HepG2 (cell line): ENCODE data around the gene CLEC16A. TPM values are rescaled to one million over a fixed set of nuclear protein-coding genes. Genes with fewer than 3 reads are reported as not detected.

Experiments
- DDIT3 ChIP-seq: sonication (generic); formaldehyde crosslinking; IDR thresholded peaks from 2 replicates; pipeline ENCODE4 v1.4.0; 2020; ENCODE audit warnings: mild to moderate bottlenecking, missing genetic modification reagents
- FOXA3 ChIP-seq: IDR thresholded peaks from 2 replicates; pipeline ENCODE4 v1.6.1; 2016; ENCODE audit warnings: missing genetic modification reagents, missing compliant biosample characterization
- KLF16 ChIP-seq, 2 experiments: sonication (generic) in 1 of 2; formaldehyde crosslinking in 1 of 2; IDR thresholded peaks; 2 replicates each; pipeline versions ENCODE4 v1.6.1 to v1.8.0; 2016 to 2023; ENCODE audit warnings: missing genetic modification reagents in 2 of 2, missing compliant biosample characterization in 1 of 2
- MIXL1 ChIP-seq: IDR thresholded peaks from 2 replicates; pipeline ENCODE4 v1.6.1; 2016
- PRMT3 ChIP-seq: sonication (generic); formaldehyde crosslinking; IDR thresholded peaks from 2 replicates; pipeline ENCODE4 v1.8.1; 2022; ENCODE audit warnings: low read depth, mild to moderate bottlenecking, moderate library complexity, missing genetic modification reagents, borderline replicate concordance
- REST ChIP-seq, 2 experiments: IDR thresholded peaks; 2 replicates each; pipeline ENCODE4 v1.6.1; 2011 to 2012; ENCODE audit warnings: low read length in 2 of 2, borderline replicate concordance in 1 of 2, low read depth in 1 of 2, mild to moderate bottlenecking in 1 of 2, moderate library complexity in 1 of 2
- SKIL ChIP-seq: sonication (generic); formaldehyde crosslinking; IDR thresholded peaks from 2 replicates; pipeline ENCODE4 v1.8.0; 2022; ENCODE audit warnings: missing genetic modification reagents, mild to moderate bottlenecking, moderate library complexity, borderline replicate concordance
- SOX6 ChIP-seq, 2 experiments: fragments of 450-650 bp in 1 of 2; sonication (generic) in 1 of 2; formaldehyde crosslinking in 1 of 2; IDR thresholded peaks; 2 replicates each; pipeline versions ENCODE4 v1.4.0 to v1.6.1; 2017 to 2020; ENCODE audit warnings: antibody characterized with exemption in 1 of 2, mild to moderate bottlenecking in 1 of 2, missing genetic modification reagents in 1 of 2
- SP2 ChIP-seq: sonication (generic); formaldehyde crosslinking; IDR thresholded peaks from 2 replicates; pipeline ENCODE4 v1.5.1; 2020; ENCODE audit warnings: mild to moderate bottlenecking, missing genetic modification reagents
- TSC22D2 ChIP-seq: sonication (generic); formaldehyde crosslinking; IDR thresholded peaks from 2 replicates; pipeline ENCODE4 v1.5.1; 2020; ENCODE audit warnings: missing genetic modification reagents, mild to moderate bottlenecking, borderline replicate concordance
- U2AF1 ChIP-seq: fragments of 200-400 bp; formaldehyde crosslinking; optimal IDR thresholded peaks from 2 replicates; pipeline ENCODE3; 2017; ENCODE audit warnings: mild to moderate bottlenecking, low read depth, low read length
- ZBTB1 ChIP-seq: sonication (generic); formaldehyde crosslinking; IDR thresholded peaks from 2 replicates; pipeline ENCODE4 v1.4.0; 2020; ENCODE audit warnings: missing genetic modification reagents, borderline replicate concordance
- ZFP90 ChIP-seq: sonication (generic); formaldehyde crosslinking; IDR thresholded peaks from 2 replicates; pipeline ENCODE4 v1.8.0; 2022; ENCODE audit warnings: missing genetic modification reagents, mild to moderate bottlenecking, inconsistent platforms, borderline replicate concordance
- ZNF12 ChIP-seq: sonication (generic); formaldehyde crosslinking; IDR thresholded peaks from 2 replicates; pipeline ENCODE4 v1.5.0; 2020; ENCODE audit warnings: missing genetic modification reagents
- ZNF121 ChIP-seq: sonication (generic); formaldehyde crosslinking; IDR thresholded peaks from 2 replicates; pipeline ENCODE4 v1.5.0; 2020; ENCODE audit warnings: mild to moderate bottlenecking, missing genetic modification reagents
- ZNF124 ChIP-seq: sonication (generic); formaldehyde crosslinking; IDR thresholded peaks from 2 replicates; pipeline ENCODE4 v1.4.0; 2020; ENCODE audit warnings: missing genetic modification reagents
- polyA plus RNA-seq, 8 experiments: library from polyadenylated mRNA; depleted of rRNA in 3 of 8; stranded (reverse) in 7 of 8; unstranded in 1 of 8; fragments of >200 nt; fragmentation: Illumina TruSeq in 4 of 8; extraction: Trizol in 4 of 8; gene quantifications; 2 replicates each; pipeline versions ENCODE4 v1.2.1 to v1.2.3, GENCODE V29; 2011 to 2016; ENCODE audit warnings: low read depth in 4 of 8, missing spikeins in 1 of 8, mixed read lengths in 1 of 8; ENCODE audit not compliant: insufficient read depth in 1 of 8
- total RNA-seq, 5 experiments: library from RNA; depleted of rRNA; stranded (reverse); fragments of >200 nt; fragmentation: Illumina TruSeq; extraction: Trizol; gene quantifications; 2 replicates each; pipeline ENCODE4 v1.2.3, GENCODE V29; 2016; ENCODE audit warnings: low read depth in 1 of 5
- TF ChIP-seq, protein P1 (sequence below): sonication (generic); formaldehyde crosslinking; conservative IDR thresholded peaks from 2 replicates; pipeline ENCODE4 v1.4.0; 2020; ENCODE audit warnings: missing genetic modification reagents
- TF ChIP-seq, protein P2 (sequence below): IDR thresholded peaks from 2 replicates; pipeline ENCODE4 v1.6.1; 2016; ENCODE audit warnings: low read depth, borderline replicate concordance
- TF ChIP-seq, protein P3 (sequence below): IDR thresholded peaks from 2 replicates; pipeline ENCODE4 v1.6.1; 2016; ENCODE audit warnings: mild to moderate bottlenecking

Gene CLEC16A
- total and polyA plus RNA-seq, 2 of the 13 experiments (the other 11 are each of a cell fraction or from before 2014, with no cell fraction given): 8.5 to 10.3 TPM

DNA sequence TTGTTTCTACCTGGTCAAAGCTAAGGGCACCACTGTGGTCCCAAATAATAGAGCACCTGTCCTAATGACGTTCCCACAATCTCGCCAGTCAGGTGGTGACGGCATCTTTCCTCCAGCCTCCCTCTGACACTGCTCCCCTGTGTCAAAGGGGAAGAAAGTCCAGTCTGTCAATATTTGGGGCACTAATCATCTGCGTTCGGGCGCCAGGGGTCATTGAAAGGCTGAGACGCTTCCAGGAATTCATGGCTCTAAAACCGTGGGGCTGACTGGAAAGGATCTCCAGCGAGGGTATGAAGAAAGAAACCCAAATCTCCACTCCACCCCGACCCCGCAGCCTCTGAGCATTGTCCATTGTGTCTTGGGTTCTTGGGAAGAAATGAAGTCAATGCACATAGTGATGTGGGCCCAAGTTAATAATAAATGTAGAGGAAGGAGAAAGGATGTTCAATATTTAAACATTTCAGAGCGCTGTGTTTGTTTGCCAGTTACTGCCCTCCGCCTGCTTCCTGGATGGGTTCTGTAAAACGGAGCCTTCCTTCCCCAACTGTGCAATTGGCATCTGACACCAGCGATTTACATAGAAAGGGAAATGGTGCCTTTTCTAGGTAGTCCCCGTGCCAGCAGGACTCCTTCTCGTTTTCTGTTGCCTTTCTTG, 208.4 kb downstream of the CLEC16A start (continued):
- no peak for TF ChIP-seq ZNF121 (CRISPR knock-in tag)
- TF ChIP-seq PRMT3 (CRISPR knock-in tag): no peak
- no peak for TF ChIP-seq ZFP90
- no peak for TF ChIP-seq MIXL1
- TF ChIP-seq ZBTB1 (CRISPR knock-in tag): no peak
- TF ChIP-seq, protein P1, sequence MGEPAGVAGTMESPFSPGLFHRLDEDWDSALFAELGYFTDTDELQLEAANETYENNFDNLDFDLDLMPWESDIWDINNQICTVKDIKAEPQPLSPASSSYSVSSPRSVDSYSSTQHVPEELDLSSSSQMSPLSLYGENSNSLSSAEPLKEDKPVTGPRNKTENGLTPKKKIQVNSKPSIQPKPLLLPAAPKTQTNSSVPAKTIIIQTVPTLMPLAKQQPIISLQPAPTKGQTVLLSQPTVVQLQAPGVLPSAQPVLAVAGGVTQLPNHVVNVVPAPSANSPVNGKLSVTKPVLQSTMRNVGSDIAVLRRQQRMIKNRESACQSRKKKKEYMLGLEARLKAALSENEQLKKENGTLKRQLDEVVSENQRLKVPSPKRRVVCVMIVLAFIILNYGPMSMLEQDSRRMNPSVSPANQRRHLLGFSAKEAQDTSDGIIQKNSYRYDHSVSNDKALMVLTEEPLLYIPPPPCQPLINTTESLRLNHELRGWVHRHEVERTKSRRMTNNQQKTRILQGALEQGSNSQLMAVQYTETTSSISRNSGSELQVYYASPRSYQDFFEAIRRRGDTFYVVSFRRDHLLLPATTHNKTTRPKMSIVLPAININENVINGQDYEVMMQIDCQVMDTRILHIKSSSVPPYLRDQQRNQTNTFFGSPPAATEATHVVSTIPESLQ: no peak
- TF ChIP-seq U2AF1: no peak
- TF ChIP-seq SP2 (CRISPR knock-in tag): no peak
- TF ChIP-seq, protein P2, sequence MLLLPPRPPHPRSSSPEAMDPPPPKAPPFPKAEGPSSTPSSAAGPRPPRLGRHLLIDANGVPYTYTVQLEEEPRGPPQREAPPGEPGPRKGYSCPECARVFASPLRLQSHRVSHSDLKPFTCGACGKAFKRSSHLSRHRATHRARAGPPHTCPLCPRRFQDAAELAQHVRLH (CRISPR knock-in tag): no peak
- no peak for TF ChIP-seq SOX6 (IDR thresholded peaks at IDR 0.05)
- peak; percentile 56; the same call in 1 of the 2 replicates for TF ChIP-seq SOX6 (CRISPR knock-in tag; IDR thresholded peaks at IDR 0.05)
- no peak for TF ChIP-seq KLF16 (CRISPR knock-in tag; IDR thresholded peaks at IDR 0.05)
- peak; percentile 66; the same call in 1 of the 2 replicates for TF ChIP-seq SKIL (CRISPR knock-in tag)
- TF ChIP-seq, protein P3, sequence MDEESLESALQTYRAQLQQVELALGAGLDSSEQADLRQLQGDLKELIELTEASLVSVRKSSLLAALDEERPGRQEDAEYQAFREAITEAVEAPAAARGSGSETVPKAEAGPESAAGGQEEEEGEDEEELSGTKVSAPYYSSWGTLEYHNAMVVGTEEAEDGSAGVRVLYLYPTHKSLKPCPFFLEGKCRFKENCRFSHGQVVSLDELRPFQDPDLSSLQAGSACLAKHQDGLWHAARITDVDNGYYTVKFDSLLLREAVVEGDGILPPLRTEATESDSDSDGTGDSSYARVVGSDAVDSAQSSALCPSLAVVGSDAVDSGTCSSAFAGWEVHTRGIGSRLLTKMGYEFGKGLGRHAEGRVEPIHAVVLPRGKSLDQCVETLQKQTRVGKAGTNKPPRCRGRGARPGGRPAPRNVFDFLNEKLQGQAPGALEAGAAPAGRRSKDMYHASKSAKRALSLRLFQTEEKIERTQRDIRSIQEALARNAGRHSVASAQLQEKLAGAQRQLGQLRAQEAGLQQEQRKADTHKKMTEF: peak; percentile 53; the same call in 1 of the 2 replicates
- no peak for TF ChIP-seq ZNF124
- TF ChIP-seq ZNF12 (CRISPR knock-in tag): 0 out of 2 replicates have a peak, but pooled peaks have one; percentile 14
- no peak for TF ChIP-seq REST (IDR thresholded peaks at IDR 0.05; ENCODE audit: borderline replicate concordance in 1 of 2, low read depth in 1 of 2, low read length in 2 of 2)
- no peak for TF ChIP-seq TSC22D2
- TF ChIP-seq FOXA3 (CRISPR knock-in tag): no peak
- TF ChIP-seq DDIT3 (CRISPR knock-in tag): no peak
